GM19193 (cell line): Measurements from ENCODE around the gene COL5A3.

Source experiments
- POLR2A ChIP-seq: IDR thresholded peaks from 4 replicates; pipeline ENCODE4 v1.6.1; 2011; ENCODE audit not compliant: insufficient read depth, insufficient read length; ENCODE audit errors: extremely low read depth

The COL5A3 gene

GRCh38 chr19:9935506-9936325, 74.6 kb downstream of the COL5A3 start:
- TF ChIP-seq POLR2A = no peak

GRCh38 chr19:9934132-9934950, 76.0 kb downstream of the COL5A3 start:
- TF ChIP-seq POLR2A = no peak

- TF ChIP-seq POLR2A = no peak
These were observed 77.5 kb downstream of the COL5A3 start for GRCh38 chr19:9932835-9933234.

GRCh38 chr19:9931629-9932028, 78.7 kb downstream of the COL5A3 start:
- TF ChIP-seq POLR2A = no peak

- TF ChIP-seq POLR2A = no peak
These were observed 86.9 kb downstream of the COL5A3 start for GRCh38 chr19:9923440-9923839.

GRCh38 chr19:9917321-9917720, 93.0 kb downstream of the COL5A3 start:
- TF ChIP-seq POLR2A = no peak

GRCh38 chr19:9916719-9917118, 93.6 kb downstream of the COL5A3 start:
- TF ChIP-seq POLR2A = no peak

- no peak for TF ChIP-seq POLR2A
These were observed 95.7 kb downstream of the COL5A3 start for GRCh38 chr19:9914315-9915207.

GRCh38 chr19:9914001-9914314, 96.3 kb downstream of the COL5A3 start:
- TF ChIP-seq POLR2A = no peak

GRCh38 chr19:9913237-9914000, 96.9 kb downstream of the COL5A3 start:
- TF ChIP-seq POLR2A = no peak

GRCh38 chr19:9912551-9913236, 97.6 kb downstream of the COL5A3 start:
- no peak for TF ChIP-seq POLR2A

- no peak for TF ChIP-seq POLR2A
These were observed 98.6 kb downstream of the COL5A3 start for GRCh38 chr19:9911524-9912185.

- no peak for TF ChIP-seq POLR2A
These were observed 99.7 kb downstream of the COL5A3 start for GRCh38 chr19:9910625-9911024.
